Gastrocnemius medialis (tissue), 4 donors: ENCODE measurements around the gene TOP2B.

Experiments used
- POLR2A ChIP-seq, 2 donors: fragments of 450-650 bp; IDR thresholded peaks; one replicate each; pipeline ENCODE4 v1.6.1; 2017; ENCODE audit warnings: antibody characterized with exemption in 2 of 2, mild to moderate bottlenecking in 2 of 2, moderate library complexity in 2 of 2
- TF ChIP-seq, protein P1 (sequence below), 5 experiments: fragments of 450-650 bp in 3 of 5; fragments of 200-600 bp in 2 of 5; sonication (generic) in 2 of 5; IDR thresholded peaks in 4 of 5; conservative IDR thresholded peaks in 1 of 5; 1 replicate in 4 of 5; 2 replicates in 1 of 5; pipeline ENCODE4 v1.5.1; 2016 to 2019; ENCODE audit warnings: antibody characterized with exemption in 5 of 5, mild to moderate bottlenecking in 3 of 5, moderate library complexity in 3 of 5

DNA sequence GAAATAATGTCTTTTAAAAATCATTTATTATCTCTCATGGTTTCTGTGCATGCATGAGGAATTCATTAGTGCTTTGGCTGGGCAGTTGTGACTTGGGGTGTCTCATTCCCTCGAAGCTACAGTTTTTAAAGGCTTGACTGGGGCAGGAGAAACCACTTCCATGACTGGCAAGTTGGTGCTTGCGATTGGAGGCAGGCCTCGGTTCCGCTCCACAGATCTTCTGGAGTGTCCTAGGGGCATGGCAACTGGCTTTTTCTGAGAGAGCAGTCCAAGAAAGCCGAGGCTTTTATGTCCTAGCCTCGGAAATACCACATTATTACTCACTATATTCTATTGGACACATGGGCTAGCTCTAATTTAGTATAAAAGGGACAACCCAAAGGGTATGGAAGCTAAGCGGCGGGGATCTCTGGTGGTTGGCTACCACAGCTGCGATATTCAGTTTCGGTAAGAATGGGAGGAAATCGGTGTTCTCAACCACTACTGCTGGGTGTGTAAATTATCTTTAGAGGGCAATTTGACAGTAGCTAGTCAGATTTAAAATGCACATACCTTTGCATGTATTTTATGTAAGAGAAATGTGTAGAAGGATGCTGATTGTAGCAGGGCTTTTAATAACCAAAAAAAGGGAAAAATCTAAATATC is 48.8 kb upstream of the TOP2B start:
- TF ChIP-seq, protein P1, sequence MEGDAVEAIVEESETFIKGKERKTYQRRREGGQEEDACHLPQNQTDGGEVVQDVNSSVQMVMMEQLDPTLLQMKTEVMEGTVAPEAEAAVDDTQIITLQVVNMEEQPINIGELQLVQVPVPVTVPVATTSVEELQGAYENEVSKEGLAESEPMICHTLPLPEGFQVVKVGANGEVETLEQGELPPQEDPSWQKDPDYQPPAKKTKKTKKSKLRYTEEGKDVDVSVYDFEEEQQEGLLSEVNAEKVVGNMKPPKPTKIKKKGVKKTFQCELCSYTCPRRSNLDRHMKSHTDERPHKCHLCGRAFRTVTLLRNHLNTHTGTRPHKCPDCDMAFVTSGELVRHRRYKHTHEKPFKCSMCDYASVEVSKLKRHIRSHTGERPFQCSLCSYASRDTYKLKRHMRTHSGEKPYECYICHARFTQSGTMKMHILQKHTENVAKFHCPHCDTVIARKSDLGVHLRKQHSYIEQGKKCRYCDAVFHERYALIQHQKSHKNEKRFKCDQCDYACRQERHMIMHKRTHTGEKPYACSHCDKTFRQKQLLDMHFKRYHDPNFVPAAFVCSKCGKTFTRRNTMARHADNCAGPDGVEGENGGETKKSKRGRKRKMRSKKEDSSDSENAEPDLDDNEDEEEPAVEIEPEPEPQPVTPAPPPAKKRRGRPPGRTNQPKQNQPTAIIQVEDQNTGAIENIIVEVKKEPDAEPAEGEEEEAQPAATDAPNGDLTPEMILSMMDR (IDR thresholded peaks at IDR 0.05 in 4 of 5, conservative IDR thresholded peaks at IDR 0.05 in 1 of 5): no peak
- no peak for TF ChIP-seq POLR2A (IDR thresholded peaks at IDR 0.05)
